HCEC 1CT (cell line): ENCODE measurements around the gene CAMSAP1.
A peak's percentile ranks its signal among the peaks of the same experiment; 100 is the strongest.
"Not testable (repeated sequence)": the region's sequence is repeated elsewhere in the genome, so short reads cannot be mapped to it uniquely, and the experiment has no call there.

Experiments
- DNase-seq: peaks from one replicate; pipeline ENCODE4 v3.0.0-alpha.2; 2017

CAMSAP1 gene

GRCh38 chr9:135907431-135908092 is at the start of gene CAMSAP1:
CAMSAP1 (minus strand) TSS chr9:135907546; CDS start chr9:135907159, 387 bp downstream.
- DNase-seq: peak; percentile 93

- DNase-seq: no peak
These were observed 49.4 kb upstream of the CAMSAP1 start for GRCh38 chr9:135956802-135957174.

- no peak for DNase-seq
These were observed 48.8 kb upstream of the CAMSAP1 start for GRCh38 chr9:135955934-135956801.

- no peak for DNase-seq
These were observed 45.4 kb upstream of the CAMSAP1 start for GRCh38 chr9:135952664-135953206.

- no peak for DNase-seq
These were observed 44.7 kb upstream of the CAMSAP1 start for GRCh38 chr9:135951889-135952663.

GRCh38 chr9:135951310-135951709 is 44.0 kb upstream of the CAMSAP1 start:
- DNase-seq: not testable (repeated sequence)

- not testable (repeated sequence) for DNase-seq
These were observed 43.5 kb upstream of the CAMSAP1 start for GRCh38 chr9:135950841-135951240.

- no peak for DNase-seq
These were observed 42.9 kb upstream of the CAMSAP1 start for GRCh38 chr9:135950135-135950682.

GRCh38 chr9:135949501-135950134 is 42.3 kb upstream of the CAMSAP1 start:
- DNase-seq: no peak

- DNase-seq: no peak
These were observed 41.6 kb upstream of the CAMSAP1 start for GRCh38 chr9:135948968-135949367.

- DNase-seq: no peak
These were observed 41.1 kb upstream of the CAMSAP1 start for GRCh38 chr9:135948446-135948845.

GRCh38 chr9:135947582-135947981 is 40.2 kb upstream of the CAMSAP1 start:
- DNase-seq: no peak

GRCh38 chr9:135947105-135947504 is 39.8 kb upstream of the CAMSAP1 start:
- DNase-seq: not testable (repeated sequence)

GRCh38 chr9:135946392-135946994 is 39.1 kb upstream of the CAMSAP1 start:
- DNase-seq: no peak

GRCh38 chr9:135945969-135946368 is 38.6 kb upstream of the CAMSAP1 start:
- no peak for DNase-seq

- DNase-seq: no peak
These were observed 37.3 kb upstream of the CAMSAP1 start for GRCh38 chr9:135944444-135945252.

GRCh38 chr9:135943604-135944003 is 36.3 kb upstream of the CAMSAP1 start:
- DNase-seq: not testable (repeated sequence)

GRCh38 chr9:135941288-135941995 is 34.1 kb upstream of the CAMSAP1 start:
- DNase-seq: no peak

GRCh38 chr9:135939351-135940265 is 32.3 kb upstream of the CAMSAP1 start:
- DNase-seq: no peak
